ENCODE data around the gene MYZAP. TPM values are rescaled to one million over a fixed set of nuclear protein-coding genes. Genes with fewer than 3 reads are reported as not detected.

The MYZAP gene
- polyA plus RNA-seq, 1 of the 3 experiments (the other 2 are of a cell fraction): 0.07 TPM

- WGBS (ENCODE audit: low lambda C conversion rate): 57% methylated on average over 10 of the region's 10 CpGs
- Histone ChIP-seq H3F3A (replicated peaks; ENCODE audit: insufficient read depth) (no peaks in the 10 kb centered on the region), H3K27ac (ENCODE audit: low read depth in 2 of 2, low read length in 1 of 2) (no peak overlapping the region), H3K4me2 (no peak overlapping the region), H3K36me3 (replicated peaks in 1 of 2; ENCODE audit: control insufficient read depth in 1 of 2, insufficient read depth in 2 of 2, low read length in 1 of 2) (no peaks in the 10 kb centered on the region), H4K20me1 (ENCODE audit: insufficient read depth) (no peaks in the 10 kb centered on the region), H3K79me2 (ENCODE audit: insufficient read depth) (no peaks in the 10 kb centered on the region), H3K4me3 (ENCODE audit: low read depth in 2 of 2, low read length in 1 of 2) (no peak overlapping the region), H3K27me3 (ENCODE audit: insufficient read depth) (no peaks in the 10 kb centered on the region), H3K9me3 (no peaks in the 10 kb centered on the region), H3K9me2 (no peaks in the 10 kb centered on the region), H2AFZ (ENCODE audit: low read depth) (no peak overlapping the region), H3K9ac (no peak overlapping the region), H3K4me1 (ENCODE audit: control insufficient read depth in 1 of 2, insufficient read depth in 2 of 2, low read depth in 1 of 2, low read length in 1 of 2) (peaks cover 0 to 12% of the 10 kb centered on the region in 2 experiments; a peak in 1 of 4 replicates)
- ChIA-PET POLR2A (no interaction called here), CTCF (interaction anchor here (1.2 to 1.5 kb wide), 3 partner anchors 9 to 23 kb away, joined by 3 to 5 read pairs (median 3); no protein-coding TSS in a partner anchor)
- DNase-seq: no peak
- no peak for TF ChIP-seq EP300 (IDR thresholded peaks at IDR 0.05; ENCODE audit: borderline replicate concordance in 1 of 2, low read depth in 1 of 2, low read length in 1 of 2)
- TF ChIP-seq TEAD4 (IDR thresholded peaks at IDR 0.05; ENCODE audit: borderline replicate concordance, insufficient read depth): no peak
- no peak for TF ChIP-seq NFIC (IDR thresholded peaks at IDR 0.05; ENCODE audit: borderline replicate concordance)
- no peak for TF ChIP-seq RAD21 (IDR thresholded peaks at IDR 0.05; ENCODE audit: low read length)
- TF ChIP-seq RXRA (IDR thresholded peaks at IDR 0.05; ENCODE audit: borderline replicate concordance, low read depth): no peak
- TF ChIP-seq ELF1 (IDR thresholded peaks at IDR 0.05): no peak
- no peak for TF ChIP-seq NRF1 (IDR thresholded peaks at IDR 0.05; ENCODE audit: low read depth, low read length)
Observed at GRCh38 chr15:57565311-57565710, 26.4 kb upstream of the MYZAP start.

GRCh38 chr15:57566834-57567233 lies 24.9 kb upstream of the MYZAP start:
- Histone ChIP-seq H3K36me3 (replicated peaks in 1 of 2; ENCODE audit: control insufficient read depth in 1 of 2, insufficient read depth in 2 of 2, low read length in 1 of 2) (no peaks in the 10 kb centered on the region), H3K27ac (ENCODE audit: low read depth in 2 of 2, low read length in 1 of 2) (peak overlapping the region in 1 of 2 experiments; percentile 40; a peak in 1 of 4 replicates), H3K4me2 (no peak overlapping the region), H2AFZ (ENCODE audit: low read depth) (no peak overlapping the region), H3K27me3 (ENCODE audit: insufficient read depth) (no peaks in the 10 kb centered on the region), H3K9me2 (no peaks in the 10 kb centered on the region), H3K4me1 (ENCODE audit: control insufficient read depth in 1 of 2, insufficient read depth in 2 of 2, low read depth in 1 of 2, low read length in 1 of 2) (peaks cover 0 to 12% of the 10 kb centered on the region in 2 experiments; a peak in 1 of 4 replicates), H3K9me3 (no peaks in the 10 kb centered on the region), H3K9ac (no peak overlapping the region), H3F3A (replicated peaks; ENCODE audit: insufficient read depth) (no peaks in the 10 kb centered on the region), H4K20me1 (ENCODE audit: insufficient read depth) (no peaks in the 10 kb centered on the region), H3K79me2 (ENCODE audit: insufficient read depth) (no peaks in the 10 kb centered on the region), H3K4me3 (ENCODE audit: low read depth in 2 of 2, low read length in 1 of 2) (no peak overlapping the region)
- CTCF ChIA-PET: interaction anchor here (1.0 kb wide), 1 partner anchor 503 kb away, joined by 5 read pairs; no protein-coding TSS in a partner anchor
- POLR2A ChIA-PET: no interaction called here
- WGBS (ENCODE audit: low lambda C conversion rate): 42% methylated on average over 4 of the region's 4 CpGs
- no peak for DNase-seq
- TF ChIP-seq TAF1 (IDR thresholded peaks at IDR 0.05; ENCODE audit: borderline replicate concordance, low read depth, low read length) (no peak), REST (IDR thresholded peaks at IDR 0.05; ENCODE audit: low read depth, low read length) (no peak), GATA2 (CRISPR knock-in tag; IDR thresholded peaks at IDR 0.05) (no peak), TEAD4 (IDR thresholded peaks at IDR 0.05; ENCODE audit: borderline replicate concordance, insufficient read depth) (no peak), POLR2AphosphoS5 (IDR thresholded peaks at IDR 0.05; ENCODE audit: low read depth, low read length) (no peak), EZH2phosphoT487 (IDR thresholded peaks at IDR 0.05; ENCODE audit: borderline replicate concordance, low read depth) (no peak), FOSL2 (IDR thresholded peaks at IDR 0.05; ENCODE audit: borderline replicate concordance, low read depth) (no peak), RCOR1 (IDR thresholded peaks at IDR 0.05; ENCODE audit: low read length) (no peak), RXRA (IDR thresholded peaks at IDR 0.05; ENCODE audit: borderline replicate concordance, low read depth) (no peak), RAD21 (IDR thresholded peaks at IDR 0.05; ENCODE audit: low read length) (no peak), FOXM1 (IDR thresholded peaks at IDR 0.05; ENCODE audit: low read depth) (no peak)

Measured in SK-N-SH (cell line).